ENCODE measurements around the gene DNAJA4.

The DNAJA4 gene

GRCh38 chr15:78321786-78322185 is 57.4 kb downstream of the DNAJA4 start:
- Histone ChIP-seq H3K4me1 (peaks cover 1% of the 10 kb centered on the region), H3K9ac (no peak overlapping the region), H4K20me1 (no peaks in the 10 kb centered on the region), H3K4me2 (no peak overlapping the region), H3K27me3 (no peaks in the 10 kb centered on the region), H3K36me3 (no peaks in the 10 kb centered on the region), H3K9me3 (no peaks in the 10 kb centered on the region), H3K27ac (no peak overlapping the region), H3K4me3 (no peak overlapping the region)
- no peak for TF ChIP-seq Cebpa-rat (IDR thresholded peaks at IDR 0.05)

- H3K4me2 ChIP-seq, result no peak overlapping the region
- no peaks in the 10 kb centered on the region for H3K36me3 ChIP-seq
- no peaks in the 10 kb centered on the region for H3K4me1 ChIP-seq
- H3K27me3 ChIP-seq, result no peaks in the 10 kb centered on the region
- no peak overlapping the region for H3K9ac ChIP-seq
- no peaks in the 10 kb centered on the region for H3K9me3 ChIP-seq
- no peak for TF ChIP-seq Cebpa-rat (IDR thresholded peaks at IDR 0.05)
- H3K4me3 ChIP-seq, result no peak overlapping the region
- no peaks in the 10 kb centered on the region for H4K20me1 ChIP-seq
- H3K27ac ChIP-seq, result no peak overlapping the region
These were observed 57.9 kb downstream of the DNAJA4 start for GRCh38 chr15:78322243-78322642.

GRCh38 chr15:78322724-78323521 is 58.6 kb downstream of the DNAJA4 start:
- Histone ChIP-seq H3K36me3 (no peaks in the 10 kb centered on the region), H3K9me3 (no peaks in the 10 kb centered on the region), H4K20me1 (no peaks in the 10 kb centered on the region), H3K4me2 (no peak overlapping the region), H3K9ac (no peak overlapping the region), H3K4me3 (no peak overlapping the region), H3K4me1 (no peaks in the 10 kb centered on the region), H3K27ac (no peak overlapping the region), H3K27me3 (no peaks in the 10 kb centered on the region)
- no peak for TF ChIP-seq Cebpa-rat (IDR thresholded peaks at IDR 0.05)

DNA sequence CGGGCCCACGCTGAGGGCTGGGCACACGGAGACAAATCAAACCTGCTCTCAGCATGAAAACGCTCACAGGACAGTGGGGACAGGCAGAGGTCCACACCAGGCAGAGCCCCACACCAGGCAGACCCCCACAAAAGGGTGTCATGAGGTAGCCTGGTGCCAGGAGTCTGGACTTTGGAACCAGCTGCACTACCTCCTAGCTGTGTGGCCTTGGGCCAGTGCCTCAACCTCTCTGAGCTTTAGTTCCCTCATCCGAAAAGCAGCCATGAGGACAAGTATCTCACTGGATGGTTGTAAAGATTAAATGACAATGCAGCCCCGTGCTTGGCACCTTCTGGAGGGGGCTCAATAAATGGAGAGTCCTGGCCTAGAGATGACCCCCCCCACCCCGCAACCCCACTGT is 59.3 kb downstream of the DNAJA4 start:
- Histone ChIP-seq H3K4me2 (no peak overlapping the region), H4K20me1 (no peaks in the 10 kb centered on the region), H3K9me3 (no peaks in the 10 kb centered on the region), H3K4me3 (no peak overlapping the region), H3K4me1 (no peaks in the 10 kb centered on the region), H3K9ac (no peak overlapping the region), H3K27ac (no peak overlapping the region), H3K27me3 (no peaks in the 10 kb centered on the region), H3K36me3 (no peaks in the 10 kb centered on the region)
- TF ChIP-seq Cebpa-rat (IDR thresholded peaks at IDR 0.05), result no peak

DNA sequence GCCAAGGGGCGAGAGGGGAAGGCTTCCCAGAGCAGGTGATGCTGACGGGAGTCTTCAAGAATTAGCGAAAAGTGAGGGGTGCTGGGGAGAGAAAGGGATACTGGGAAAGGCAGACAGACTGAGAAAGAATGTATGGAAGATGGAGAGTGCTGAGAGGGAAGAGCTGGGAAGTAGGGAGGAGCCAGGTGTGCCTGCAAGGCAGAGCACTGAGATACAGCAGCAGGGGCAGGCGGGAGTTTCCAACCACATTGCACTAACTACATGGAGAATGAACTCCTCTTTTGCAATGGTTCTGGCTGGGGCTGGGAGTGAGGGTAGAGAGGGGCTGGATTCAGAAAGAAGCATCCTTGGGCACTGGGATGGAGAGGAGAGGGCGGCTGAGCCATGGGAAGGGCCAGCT is 59.8 kb downstream of the DNAJA4 start:
- Histone ChIP-seq H3K9ac (no peak overlapping the region), H3K27me3 (no peaks in the 10 kb centered on the region), H3K36me3 (no peaks in the 10 kb centered on the region), H3K4me3 (no peak overlapping the region), H3K9me3 (no peaks in the 10 kb centered on the region), H3K4me2 (no peak overlapping the region), H3K27ac (no peak overlapping the region), H3K4me1 (no peaks in the 10 kb centered on the region), H4K20me1 (no peaks in the 10 kb centered on the region)
- no peak for TF ChIP-seq Cebpa-rat (IDR thresholded peaks at IDR 0.05)

GRCh38 chr15:78325092-78325843 is 60.9 kb downstream of the DNAJA4 start:
- no peak overlapping the region for H3K27ac ChIP-seq
- H3K27me3 ChIP-seq, result no peaks in the 10 kb centered on the region
- no peak for TF ChIP-seq Cebpa-rat (IDR thresholded peaks at IDR 0.05)
- no peak overlapping the region for H3K4me3 ChIP-seq
- no peak overlapping the region for H3K9ac ChIP-seq
- no peaks in the 10 kb centered on the region for H3K4me1 ChIP-seq
- H3K36me3 ChIP-seq, result no peaks in the 10 kb centered on the region
- no peaks in the 10 kb centered on the region for H4K20me1 ChIP-seq
- H3K9me3 ChIP-seq, result no peaks in the 10 kb centered on the region
- H3K4me2 ChIP-seq, result no peak overlapping the region

- H3K4me3 ChIP-seq, result no peak overlapping the region
- H4K20me1 ChIP-seq, result no peaks in the 10 kb centered on the region
- no peak overlapping the region for H3K9ac ChIP-seq
- no peak for TF ChIP-seq Cebpa-rat (IDR thresholded peaks at IDR 0.05)
- H3K36me3 ChIP-seq, result no peaks in the 10 kb centered on the region
- no peaks in the 10 kb centered on the region for H3K27me3 ChIP-seq
- no peak overlapping the region for H3K4me2 ChIP-seq
- H3K27ac ChIP-seq, result no peak overlapping the region
- no peaks in the 10 kb centered on the region for H3K4me1 ChIP-seq
- H3K9me3 ChIP-seq, result no peaks in the 10 kb centered on the region
These were observed 63.1 kb downstream of the DNAJA4 start for GRCh38 chr15:78327466-78327865.

DNA sequence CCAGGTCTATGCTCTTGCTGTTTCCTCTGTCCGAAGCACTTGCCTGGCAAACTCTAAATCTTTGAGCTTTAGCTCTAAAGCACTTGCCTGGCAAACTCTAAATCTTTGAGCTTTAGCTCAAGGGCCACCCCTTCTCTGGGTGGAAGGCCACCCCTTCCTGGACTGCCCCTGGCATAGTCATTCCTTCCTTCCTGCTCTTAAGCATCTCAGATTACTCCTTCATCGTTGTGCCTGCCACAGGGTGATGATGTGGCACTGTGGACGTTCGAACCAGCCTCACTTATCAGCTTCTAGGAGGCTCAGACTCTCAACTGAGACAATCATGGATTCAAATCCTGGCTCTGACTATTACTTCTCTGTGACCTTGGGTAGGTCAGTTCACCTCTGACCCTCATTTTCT is 65.3 kb downstream of the DNAJA4 start:
- Histone ChIP-seq H4K20me1 (no peaks in the 10 kb centered on the region), H3K27ac (no peak overlapping the region), H3K4me3 (no peak overlapping the region), H3K36me3 (no peaks in the 10 kb centered on the region), H3K27me3 (no peaks in the 10 kb centered on the region), H3K4me1 (no peaks in the 10 kb centered on the region), H3K9me3 (no peaks in the 10 kb centered on the region), H3K4me2 (no peak overlapping the region), H3K9ac (no peak overlapping the region)
- TF ChIP-seq Cebpa-rat (IDR thresholded peaks at IDR 0.05), result no peak

Data from BLaER1 (cell line).